Stimulated activated CD8-positive, alpha-beta memory T cell treated with anti-CD3 and anti-CD28 coated beads, Interleukin-7, amount 100 ng/mL, for 24 hours (primary cell): ENCODE measurements around the gene NQO2.
"Not testable (repeated sequence)": the region's sequence is repeated elsewhere in the genome, so short reads cannot be mapped to it uniquely, and the experiment has no call there.

ENCODE experiments used
- DNase-seq: peaks from one replicate; pipeline ENCODE4 v3.0.0-alpha.2; 2020; ENCODE audit warnings: low read depth

NQO2 gene

GRCh38 chr6:2970034-2970685 is 29.5 kb upstream of the NQO2 start:
- DNase-seq = no peak

- DNase-seq = no peak
These were observed 28.8 kb upstream of the NQO2 start for GRCh38 chr6:2970753-2971419.

GRCh38 chr6:2971420-2972218 is 28.1 kb upstream of the NQO2 start, which contains the start of gene SERPINB6:
Gene SERPINB6, minus strand, starts transcription at chr6:2971567. Its CDS starts 12,235 bp downstream, at chr6:2959332.
- no peak for DNase-seq

DNA sequence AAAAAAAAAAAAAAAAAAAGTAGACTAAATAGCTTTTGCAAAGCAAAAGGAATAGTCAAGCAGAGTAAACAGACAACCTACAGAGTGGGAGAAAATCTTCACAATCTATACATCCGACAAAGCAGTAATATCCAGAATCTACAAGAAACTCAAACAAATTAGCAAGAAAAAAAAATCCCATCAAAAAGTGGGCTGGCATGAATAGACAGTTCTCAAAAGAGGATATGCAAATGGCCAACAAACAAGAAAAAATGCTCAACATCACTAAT is 27.5 kb upstream of the NQO2 start:
- not testable (repeated sequence) for DNase-seq

DNA sequence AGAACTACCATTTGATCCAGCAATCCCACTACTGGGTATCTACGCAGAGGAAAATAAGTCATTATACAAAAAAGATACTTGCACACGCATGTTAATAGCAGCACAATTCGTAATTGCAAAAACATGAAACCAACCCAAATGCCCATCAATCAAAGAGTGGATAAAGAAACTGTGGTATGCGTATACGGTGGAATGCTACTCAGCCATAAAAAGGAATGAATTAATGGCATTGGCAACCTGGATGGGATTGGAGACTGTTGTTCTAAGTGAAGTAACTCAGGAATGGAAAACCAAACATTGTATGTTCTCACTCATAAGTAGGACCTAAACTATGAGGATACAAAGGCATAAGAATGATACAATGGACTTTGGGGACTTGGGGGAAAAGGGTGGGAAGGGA is 27.0 kb upstream of the NQO2 start:
- DNase-seq = not testable (repeated sequence)

GRCh38 chr6:2973180-2973579 is 26.5 kb upstream of the NQO2 start:
- DNase-seq = not testable (repeated sequence)

GRCh38 chr6:2973676-2974075 is 26.0 kb upstream of the NQO2 start:
- no peak for DNase-seq

DNA sequence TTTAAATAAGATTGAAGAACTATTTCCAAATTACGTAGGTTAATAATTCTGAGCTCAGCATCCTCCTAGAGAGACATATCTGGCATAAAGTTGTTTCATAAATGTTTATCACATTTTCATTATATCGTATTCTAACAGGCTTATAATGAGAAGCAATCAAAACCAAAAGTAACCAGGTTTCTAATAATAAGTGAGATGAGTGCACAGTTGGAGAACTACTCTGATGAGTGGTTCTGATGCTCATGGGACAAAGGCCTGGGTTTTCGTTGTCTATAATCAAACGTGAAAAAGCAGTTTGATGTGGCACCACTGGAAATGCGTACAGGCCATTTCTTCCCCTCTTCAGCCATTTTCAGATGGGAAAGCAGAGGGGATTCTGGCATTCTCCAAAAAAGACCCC is 23.6 kb upstream of the NQO2 start:
- no peak for DNase-seq

DNA sequence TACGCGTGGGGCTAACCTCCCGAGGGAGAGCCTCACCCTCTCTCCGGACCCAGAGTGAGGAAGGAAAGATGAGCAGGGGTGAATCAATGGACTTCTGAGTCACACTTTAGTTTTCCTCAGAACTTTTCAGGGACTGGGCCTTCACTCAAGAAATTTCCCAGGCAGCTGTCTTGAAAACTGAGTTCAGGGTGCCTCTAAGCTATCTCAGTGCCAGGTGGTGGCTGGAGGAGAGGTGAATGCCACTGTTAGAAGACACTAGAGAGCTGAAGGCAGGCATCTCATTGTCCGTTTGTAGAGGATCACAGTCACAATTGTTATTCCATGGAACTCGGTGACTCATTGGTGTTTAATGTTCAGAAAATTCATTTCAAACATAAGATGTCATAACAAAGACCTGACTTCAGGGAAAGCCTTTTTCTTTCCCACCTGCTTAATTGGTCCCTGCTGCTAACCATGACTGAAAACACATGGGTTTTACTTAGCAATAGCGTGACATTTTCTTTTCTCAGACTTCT is 23.1 kb upstream of the NQO2 start:
- DNase-seq = no peak

DNA sequence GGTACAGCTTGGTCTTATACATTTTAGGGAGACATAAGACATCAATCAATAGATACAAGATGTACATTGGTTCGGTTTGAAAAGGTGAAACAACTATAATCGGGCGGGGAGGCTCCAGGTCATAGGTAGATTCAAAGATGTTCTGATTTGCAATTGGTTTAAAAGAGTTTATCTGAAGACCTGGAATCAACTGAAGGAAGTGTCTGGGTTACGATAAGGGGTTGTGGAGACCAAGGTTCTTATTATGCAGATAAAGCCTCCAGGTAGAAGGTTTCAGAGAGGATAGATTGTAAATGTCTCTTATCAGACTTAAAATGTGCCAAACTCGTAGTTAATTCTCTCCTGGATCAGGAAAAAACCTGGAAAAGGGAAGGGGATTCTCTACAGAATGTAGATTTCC is 22.4 kb upstream of the NQO2 start:
- DNase-seq = no peak

DNA sequence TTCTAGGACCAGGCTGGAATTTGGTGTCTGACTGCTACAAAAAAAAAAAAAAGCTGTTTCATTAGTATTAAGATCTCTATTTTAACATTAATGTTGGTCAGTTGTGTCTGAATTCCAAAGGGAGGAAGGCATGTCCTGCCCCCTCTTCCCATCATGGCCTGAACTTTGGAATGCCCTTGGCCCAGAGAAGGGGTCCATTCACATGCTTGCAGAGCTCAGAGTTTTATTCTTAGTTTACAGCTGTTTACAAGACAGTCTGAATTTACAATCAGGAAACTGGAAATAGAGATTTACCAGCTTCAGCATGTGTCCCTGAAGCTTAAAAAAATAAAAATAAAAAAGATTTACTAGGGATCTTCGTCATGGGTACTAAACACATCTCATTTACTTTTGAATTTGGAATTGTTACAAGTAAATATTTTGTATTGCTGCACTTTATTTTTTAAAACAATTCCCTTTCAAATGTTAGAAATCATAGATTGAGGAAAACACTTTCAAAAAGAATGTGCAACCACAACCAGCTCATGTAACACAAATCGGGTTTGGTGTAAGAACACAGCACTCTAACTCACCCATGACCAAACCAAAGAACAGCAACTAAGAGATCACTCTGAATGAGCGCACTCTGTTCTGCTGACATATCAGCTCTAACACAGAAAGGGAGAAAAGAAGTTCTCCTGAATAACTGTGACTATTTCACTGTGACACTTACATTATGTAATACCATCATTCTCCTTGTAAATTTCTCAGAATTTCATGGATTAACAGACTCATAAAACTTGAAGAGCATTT is 21.7 kb upstream of the NQO2 start:
- no peak for DNase-seq

GRCh38 chr6:2978923-2979322 is 20.8 kb upstream of the NQO2 start:
- no peak for DNase-seq

GRCh38 chr6:2979819-2980464 is 19.8 kb upstream of the NQO2 start:
- DNase-seq = no peak

- no peak for DNase-seq
These were observed 19.2 kb upstream of the NQO2 start for GRCh38 chr6:2980465-2980855.

DNA sequence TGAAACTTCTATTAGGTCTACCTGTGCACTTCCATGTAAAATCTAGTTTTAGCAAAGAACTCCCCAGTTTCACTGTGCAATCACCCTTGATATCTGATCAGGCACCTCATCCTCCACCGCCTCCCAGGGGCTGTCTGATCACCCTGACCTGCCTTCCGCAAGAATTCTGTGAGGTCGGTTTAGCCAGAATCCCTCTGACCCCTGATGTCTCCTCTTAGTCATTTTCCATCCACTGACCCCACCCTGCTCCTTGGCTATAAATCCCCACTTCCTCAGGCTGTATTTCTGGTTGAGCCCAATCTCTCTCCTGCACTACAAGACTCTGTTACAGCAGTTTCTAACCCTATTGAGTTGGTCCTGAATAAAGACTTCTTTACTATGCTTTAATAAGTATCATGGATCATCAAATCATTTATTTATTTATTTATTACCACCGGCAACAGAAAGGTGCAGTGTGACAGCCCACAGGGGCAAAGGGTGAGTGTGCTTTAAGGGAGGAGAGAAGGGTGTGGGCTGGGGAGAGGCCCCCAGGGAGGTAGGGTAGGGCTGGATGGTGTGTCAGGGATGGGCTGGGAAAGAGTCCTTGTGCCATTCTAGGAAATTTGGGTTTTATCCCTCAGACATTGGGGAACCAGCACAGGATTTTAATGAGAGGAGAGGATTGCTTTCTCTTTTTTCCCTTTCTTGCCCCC is 17.1 kb upstream of the NQO2 start:
- DNase-seq = no peak

GRCh38 chr6:2984738-2985406 is 14.8 kb upstream of the NQO2 start:
- no peak for DNase-seq

- no peak for DNase-seq
These were observed 12.9 kb upstream of the NQO2 start for GRCh38 chr6:2986722-2987221.

DNA sequence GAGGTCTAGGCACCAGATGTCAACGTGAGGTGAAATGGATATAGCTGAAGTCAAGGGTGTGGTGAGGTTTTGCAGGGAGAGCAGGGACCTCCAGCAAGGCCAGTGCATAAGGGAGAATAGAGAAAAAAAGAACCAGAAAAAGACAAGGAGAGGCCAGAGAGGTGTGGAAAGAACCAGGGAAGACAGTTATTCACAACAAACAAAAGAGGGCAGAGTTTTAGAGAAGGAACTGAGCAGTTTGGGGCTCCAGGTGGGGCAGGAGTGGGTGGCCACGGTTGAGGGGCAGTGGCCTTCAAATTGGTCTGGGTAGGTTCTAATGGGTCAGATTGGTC is 11.6 kb upstream of the NQO2 start:
- no peak for DNase-seq

GRCh38 chr6:2988426-2989331 is 11.0 kb upstream of the NQO2 start:
- peak; percentile 51 for DNase-seq
